ENCODE results near the gene ARFGAP3. TPM values are rescaled to one million over a fixed set of nuclear protein-coding genes. Genes with fewer than 3 reads are reported as not detected.

ARFGAP3 gene
- polyA plus RNA-seq, 1 of the 3 experiments (the other 2 are of a cell fraction) = 12.6 TPM

DNA sequence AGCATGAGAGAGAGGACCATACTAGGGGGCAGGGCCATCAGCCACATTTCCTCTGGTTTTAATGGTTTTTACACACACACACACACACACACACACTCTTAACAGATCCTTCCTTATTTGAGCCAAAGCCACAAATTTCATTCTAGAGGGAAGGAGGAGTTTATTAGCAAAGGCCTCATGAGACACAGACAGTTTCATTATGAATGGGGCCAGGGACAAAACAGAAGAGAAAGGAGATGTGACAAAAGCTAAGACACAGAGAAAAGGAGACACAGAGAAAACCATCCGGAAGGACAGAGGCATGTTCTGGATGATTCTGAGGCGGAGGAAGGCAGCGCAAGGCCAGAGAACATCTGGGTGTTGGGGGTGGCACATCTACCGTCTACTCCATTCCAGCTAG, 32.2 kb upstream of the ARFGAP3 start (continued):
- TF ChIP-seq EP300 (IDR thresholded peaks at IDR 0.05; ENCODE audit: borderline replicate concordance in 1 of 2, low read depth in 1 of 2, low read length in 1 of 2) (no peak), RFX5 (IDR thresholded peaks at IDR 0.05; ENCODE audit: low read length) (no peak), TAF1 (IDR thresholded peaks at IDR 0.05; ENCODE audit: borderline replicate concordance, low read depth, low read length) (no peak)

DNA sequence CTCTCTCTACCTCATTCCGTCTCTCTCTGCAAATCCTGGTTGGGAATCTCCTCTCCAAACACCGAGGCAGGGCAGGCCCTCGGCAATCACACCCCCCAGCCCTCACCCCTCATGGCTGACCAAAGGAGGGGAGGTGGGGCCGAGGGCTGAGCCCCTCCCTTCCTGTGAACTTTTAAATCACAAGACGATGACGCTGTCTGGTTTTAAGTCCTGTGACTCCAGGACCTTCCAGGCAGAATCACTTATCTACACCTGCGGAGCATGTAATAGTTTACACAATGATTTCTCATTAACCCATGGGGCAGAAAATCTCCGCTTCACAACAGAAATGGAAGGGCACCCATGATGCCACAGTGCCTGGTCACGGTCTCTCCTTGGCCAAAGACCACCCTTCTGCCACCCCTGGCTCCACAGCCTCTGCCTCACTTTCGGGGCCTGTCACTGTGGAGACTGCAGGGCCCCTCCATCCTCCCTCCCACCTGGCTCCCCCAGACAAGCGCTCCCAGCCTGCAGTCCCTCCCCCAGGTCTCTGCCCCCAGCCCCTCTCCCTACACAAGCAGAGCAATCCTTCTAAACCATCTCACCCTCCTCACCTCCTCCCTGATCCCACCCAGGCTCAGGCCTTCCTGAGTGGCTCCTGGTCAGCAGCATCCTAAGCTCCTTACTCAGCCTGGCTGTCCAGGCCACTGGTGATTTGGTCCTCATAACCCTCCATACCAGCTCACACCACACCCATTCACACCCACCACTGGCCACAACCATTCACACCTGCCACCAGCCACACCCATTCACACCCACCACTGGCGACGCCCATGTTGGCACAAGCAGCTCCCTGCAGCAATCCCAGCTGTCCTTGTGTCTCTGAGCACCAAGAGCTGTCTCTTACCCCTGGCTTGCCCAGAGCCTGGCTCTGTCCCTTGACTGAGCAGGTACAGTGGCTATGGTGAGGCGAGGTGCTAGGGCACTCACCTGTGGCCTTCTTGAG, 30.7 kb upstream of the ARFGAP3 start:
- Histone ChIP-seq H3K9me3 (no peaks in the 10 kb centered on the region), H3K27me3 (ENCODE audit: insufficient read depth) (no peaks in the 10 kb centered on the region), H4K20me1 (ENCODE audit: insufficient read depth) (no peaks in the 10 kb centered on the region), H3K9me2 (no peaks in the 10 kb centered on the region), H3K36me3 (replicated peaks in 1 of 2; ENCODE audit: control insufficient read depth in 1 of 2, insufficient read depth in 2 of 2, low read length in 1 of 2) (peaks cover 0 to 11% of the 10 kb centered on the region in 2 experiments), H3K4me3 (ENCODE audit: low read depth in 2 of 2, low read length in 1 of 2) (no peak overlapping the region), H3K9ac (no peak overlapping the region), H3K4me1 (ENCODE audit: control insufficient read depth in 1 of 2, insufficient read depth in 2 of 2, low read depth in 1 of 2, low read length in 1 of 2) (no peaks in the 10 kb centered on the region), H3K79me2 (ENCODE audit: insufficient read depth) (no peaks in the 10 kb centered on the region), H2AFZ (ENCODE audit: low read depth) (no peak overlapping the region), H3K27ac (ENCODE audit: low read depth in 2 of 2, low read length in 1 of 2) (no peak overlapping the region), H3K4me2 (no peak overlapping the region), H3F3A (replicated peaks; ENCODE audit: insufficient read depth) (no peaks in the 10 kb centered on the region)
- ChIA-PET POLR2A (no interaction called here), CTCF (no interaction called here)
- no peak for DNase-seq
- TF ChIP-seq NRF1 (IDR thresholded peaks at IDR 0.05; ENCODE audit: low read depth, low read length) (no peak), MEF2A (IDR thresholded peaks at IDR 0.05; ENCODE audit: borderline replicate concordance, low read depth) (no peak), SIN3A (IDR thresholded peaks at IDR 0.05; ENCODE audit: borderline replicate concordance, low read depth, low read length) (no peak), SMC3 (IDR thresholded peaks at IDR 0.05; ENCODE audit: low read depth, low read length) (no peak), GATA2 (CRISPR knock-in tag; IDR thresholded peaks at IDR 0.05) (no peak), FOXM1 (IDR thresholded peaks at IDR 0.05; ENCODE audit: low read depth) (no peak), ELF1 (IDR thresholded peaks at IDR 0.05) (no peak), YY1 (IDR thresholded peaks at IDR 0.05; ENCODE audit: low read depth) (no peak), TCF12 (IDR thresholded peaks at IDR 0.05) (no peak), EZH2phosphoT487 (IDR thresholded peaks at IDR 0.05; ENCODE audit: borderline replicate concordance, low read depth) (no peak), CHD2 (IDR thresholded peaks at IDR 0.05; ENCODE audit: low read length, partially characterized antibody) (no peak), RXRA (IDR thresholded peaks at IDR 0.05; ENCODE audit: borderline replicate concordance, low read depth) (no peak), FOXJ3 (CRISPR knock-in tag; IDR thresholded peaks at IDR 0.05) (no peak), RAD21 (IDR thresholded peaks at IDR 0.05; ENCODE audit: low read length) (no peak), GABPA (IDR thresholded peaks at IDR 0.05; ENCODE audit: low read depth) (no peak), TAF1 (IDR thresholded peaks at IDR 0.05; ENCODE audit: borderline replicate concordance, low read depth, low read length) (no peak)
- TF ChIP-seq, protein P1, sequence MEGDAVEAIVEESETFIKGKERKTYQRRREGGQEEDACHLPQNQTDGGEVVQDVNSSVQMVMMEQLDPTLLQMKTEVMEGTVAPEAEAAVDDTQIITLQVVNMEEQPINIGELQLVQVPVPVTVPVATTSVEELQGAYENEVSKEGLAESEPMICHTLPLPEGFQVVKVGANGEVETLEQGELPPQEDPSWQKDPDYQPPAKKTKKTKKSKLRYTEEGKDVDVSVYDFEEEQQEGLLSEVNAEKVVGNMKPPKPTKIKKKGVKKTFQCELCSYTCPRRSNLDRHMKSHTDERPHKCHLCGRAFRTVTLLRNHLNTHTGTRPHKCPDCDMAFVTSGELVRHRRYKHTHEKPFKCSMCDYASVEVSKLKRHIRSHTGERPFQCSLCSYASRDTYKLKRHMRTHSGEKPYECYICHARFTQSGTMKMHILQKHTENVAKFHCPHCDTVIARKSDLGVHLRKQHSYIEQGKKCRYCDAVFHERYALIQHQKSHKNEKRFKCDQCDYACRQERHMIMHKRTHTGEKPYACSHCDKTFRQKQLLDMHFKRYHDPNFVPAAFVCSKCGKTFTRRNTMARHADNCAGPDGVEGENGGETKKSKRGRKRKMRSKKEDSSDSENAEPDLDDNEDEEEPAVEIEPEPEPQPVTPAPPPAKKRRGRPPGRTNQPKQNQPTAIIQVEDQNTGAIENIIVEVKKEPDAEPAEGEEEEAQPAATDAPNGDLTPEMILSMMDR (IDR thresholded peaks at IDR 0.05) = no peak
- TF ChIP-seq, protein P2, sequence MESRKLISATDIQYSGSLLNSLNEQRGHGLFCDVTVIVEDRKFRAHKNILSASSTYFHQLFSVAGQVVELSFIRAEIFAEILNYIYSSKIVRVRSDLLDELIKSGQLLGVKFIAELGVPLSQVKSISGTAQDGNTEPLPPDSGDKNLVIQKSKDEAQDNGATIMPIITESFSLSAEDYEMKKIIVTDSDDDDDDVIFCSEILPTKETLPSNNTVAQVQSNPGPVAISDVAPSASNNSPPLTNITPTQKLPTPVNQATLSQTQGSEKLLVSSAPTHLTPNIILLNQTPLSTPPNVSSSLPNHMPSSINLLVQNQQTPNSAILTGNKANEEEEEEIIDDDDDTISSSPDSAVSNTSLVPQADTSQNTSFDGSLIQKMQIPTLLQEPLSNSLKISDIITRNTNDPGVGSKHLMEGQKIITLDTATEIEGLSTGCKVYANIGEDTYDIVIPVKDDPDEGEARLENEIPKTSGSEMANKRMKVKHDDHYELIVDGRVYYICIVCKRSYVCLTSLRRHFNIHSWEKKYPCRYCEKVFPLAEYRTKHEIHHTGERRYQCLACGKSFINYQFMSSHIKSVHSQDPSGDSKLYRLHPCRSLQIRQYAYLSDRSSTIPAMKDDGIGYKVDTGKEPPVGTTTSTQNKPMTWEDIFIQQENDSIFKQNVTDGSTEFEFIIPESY (IDR thresholded peaks at IDR 0.05; ENCODE audit: borderline replicate concordance, low read depth) = no peak
- TF ChIP-seq, protein P3, sequence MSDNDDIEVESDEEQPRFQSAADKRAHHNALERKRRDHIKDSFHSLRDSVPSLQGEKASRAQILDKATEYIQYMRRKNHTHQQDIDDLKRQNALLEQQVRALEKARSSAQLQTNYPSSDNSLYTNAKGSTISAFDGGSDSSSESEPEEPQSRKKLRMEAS (IDR thresholded peaks at IDR 0.05; ENCODE audit: low read depth) = no peak
- TF ChIP-seq, protein P4, sequence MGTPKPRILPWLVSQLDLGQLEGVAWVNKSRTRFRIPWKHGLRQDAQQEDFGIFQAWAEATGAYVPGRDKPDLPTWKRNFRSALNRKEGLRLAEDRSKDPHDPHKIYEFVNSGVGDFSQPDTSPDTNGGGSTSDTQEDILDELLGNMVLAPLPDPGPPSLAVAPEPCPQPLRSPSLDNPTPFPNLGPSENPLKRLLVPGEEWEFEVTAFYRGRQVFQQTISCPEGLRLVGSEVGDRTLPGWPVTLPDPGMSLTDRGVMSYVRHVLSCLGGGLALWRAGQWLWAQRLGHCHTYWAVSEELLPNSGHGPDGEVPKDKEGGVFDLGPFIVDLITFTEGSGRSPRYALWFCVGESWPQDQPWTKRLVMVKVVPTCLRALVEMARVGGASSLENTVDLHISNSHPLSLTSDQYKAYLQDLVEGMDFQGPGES (IDR thresholded peaks at IDR 0.05; ENCODE audit: low read depth, low read length) = no peak
- WGBS (ENCODE audit: low lambda C conversion rate) = 66% methylated on average over 5 of the region's 14 CpGs

Measured in SK-N-SH (cell line).